Skeletal muscle tissue (tissue), 4 donors: Measurements from ENCODE around the gene DNM1. TPM values are rescaled to one million over a fixed set of nuclear protein-coding genes. Genes with fewer than 3 reads are reported as not detected.
"Not testable (repeated sequence)": the region's sequence is repeated elsewhere in the genome, so short reads cannot be mapped to it uniquely, and the experiment has no call there.

ENCODE experiments used
- H3K27ac ChIP-seq: one replicate; pipeline ENCODE4 v1.7.0; 2013; ENCODE audit warnings: mild to moderate bottlenecking, low read depth, low read length, inconsistent platforms
- H3K27me3 ChIP-seq, 3 donors: one replicate each; pipeline ENCODE4 v1.7.0; 2013; ENCODE audit warnings: low read length in 3 of 3; ENCODE audit not compliant: control insufficient read depth in 3 of 3, insufficient read depth in 3 of 3
- H3K36me3 ChIP-seq, 3 donors: one replicate each; pipeline ENCODE4 v1.7.0; 2013; ENCODE audit warnings: low read length in 3 of 3; ENCODE audit not compliant: control insufficient read depth in 3 of 3, insufficient read depth in 3 of 3
- H3K4me1 ChIP-seq, 3 donors: one replicate each; pipeline ENCODE4 v1.7.0; 2013; ENCODE audit warnings: low read length in 3 of 3, mild to moderate bottlenecking in 3 of 3; ENCODE audit not compliant: control insufficient read depth in 3 of 3, insufficient read depth in 3 of 3
- H3K4me3 ChIP-seq, 3 donors: one replicate each; pipeline ENCODE4 v1.7.0; 2013; ENCODE audit warnings: low read length in 3 of 3
- H3K9ac ChIP-seq, 3 donors: one replicate each; pipeline ENCODE4 v1.7.0; 2013; ENCODE audit warnings: low read length in 3 of 3, mild to moderate bottlenecking in 3 of 3, moderate library complexity in 2 of 3, low read depth in 1 of 3
- H3K9me3 ChIP-seq, 3 donors: one replicate each; pipeline ENCODE4 v1.7.0; 2013; ENCODE audit warnings: low read length in 3 of 3; ENCODE audit not compliant: control insufficient read depth in 3 of 3
- total RNA-seq: library from RNA; depleted of rRNA; stranded (reverse); fragments of >200 nt; gene quantifications from one replicate; pipeline ENCODE4 v1.2.3, GENCODE V29; 2014
- donor health status: Osteomylitis.

DNM1 gene
- total RNA-seq, 1 donor from 2014 or later = 20.4 TPM

DNA sequence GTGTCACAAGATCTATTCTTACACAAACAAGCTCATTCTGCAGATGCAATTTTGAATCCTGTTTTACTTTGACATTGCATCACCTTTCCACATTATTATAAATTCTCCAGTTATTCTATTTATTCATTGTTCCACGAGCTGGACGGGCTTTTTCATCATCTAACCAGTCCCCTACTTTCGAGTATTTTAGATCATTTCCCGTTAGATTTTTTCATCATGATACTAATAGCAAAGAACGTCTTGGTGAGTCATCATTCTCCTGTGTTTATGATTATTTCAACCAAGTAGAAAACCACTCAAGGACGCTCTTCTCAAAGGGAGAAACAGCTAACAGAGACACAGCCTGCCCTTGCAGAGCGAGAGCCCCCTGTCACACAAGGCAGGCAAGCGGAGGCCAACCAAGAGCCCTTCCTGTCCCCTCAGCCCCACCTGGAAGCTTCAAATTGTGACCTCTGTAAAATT is 28.0 kb upstream of the DNM1 start:
- Histone ChIP-seq H3K4me1 (no peaks in the 10 kb centered on the region), H3K27me3 (no peaks in the 10 kb centered on the region), H3K4me3 (no peak overlapping the region), H3K9ac (no peak overlapping the region), H3K36me3 (peaks cover 47 to 64% (median 57%) of the 10 kb centered on the region in 3 donors), H3K9me3 (no peaks in the 10 kb centered on the region), H3K27ac (no peak overlapping the region)

DNA sequence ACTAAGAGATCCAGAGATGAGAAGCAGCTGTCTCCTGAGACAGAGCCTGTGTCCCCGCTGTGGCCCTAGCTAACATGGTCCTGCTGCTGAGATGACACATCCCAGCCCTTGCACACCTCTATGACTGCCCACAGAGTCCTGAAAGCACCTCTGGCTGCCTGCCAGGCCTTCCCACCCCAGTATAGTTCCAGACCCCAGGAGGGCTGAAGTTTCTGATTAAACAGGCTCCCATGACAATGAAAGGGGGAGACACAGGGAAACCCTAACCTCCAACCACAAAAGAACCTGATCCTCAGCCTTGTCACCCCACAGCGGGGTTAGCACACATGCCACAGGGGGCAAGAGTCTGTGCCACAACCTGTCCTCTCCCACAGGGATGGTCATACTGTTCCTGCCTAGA is 27.5 kb upstream of the DNM1 start:
- H3K36me3 ChIP-seq = peaks cover 49 to 65% (median 61%) of the 10 kb centered on the region in 3 donors
- H3K9ac ChIP-seq = no peak overlapping the region

GRCh38 chr9:128178806-128179431 is 24.3 kb upstream of the DNM1 start:
- Histone ChIP-seq H3K9ac (no peak overlapping the region), H3K4me3 (no peak overlapping the region), H3K4me1 (no peaks in the 10 kb centered on the region), H3K36me3 (peaks cover 58 to 73% (median 71%) of the 10 kb centered on the region in 3 donors), H3K9me3 (no peaks in the 10 kb centered on the region), H3K27ac (no peak overlapping the region), H3K27me3 (no peaks in the 10 kb centered on the region)

More for the DNA sequence above, 27.5 kb upstream of the DNM1 start:
- no peaks in the 10 kb centered on the region for H3K27me3 ChIP-seq
- H3K4me3 ChIP-seq = no peak overlapping the region
- no peak overlapping the region for H3K27ac ChIP-seq
- H3K4me1 ChIP-seq = no peaks in the 10 kb centered on the region
- no peaks in the 10 kb centered on the region for H3K9me3 ChIP-seq

GRCh38 chr9:128180001-128180400 is 23.2 kb upstream of the DNM1 start:
- Histone ChIP-seq H3K27ac (no peak overlapping the region), H3K4me3 (no peak overlapping the region), H3K4me1 (no peaks in the 10 kb centered on the region), H3K27me3 (no peaks in the 10 kb centered on the region), H3K9me3 (no peaks in the 10 kb centered on the region), H3K36me3 (peaks cover 56 to 64% (median 64%) of the 10 kb centered on the region in 3 donors), H3K9ac (no peak overlapping the region)

DNA sequence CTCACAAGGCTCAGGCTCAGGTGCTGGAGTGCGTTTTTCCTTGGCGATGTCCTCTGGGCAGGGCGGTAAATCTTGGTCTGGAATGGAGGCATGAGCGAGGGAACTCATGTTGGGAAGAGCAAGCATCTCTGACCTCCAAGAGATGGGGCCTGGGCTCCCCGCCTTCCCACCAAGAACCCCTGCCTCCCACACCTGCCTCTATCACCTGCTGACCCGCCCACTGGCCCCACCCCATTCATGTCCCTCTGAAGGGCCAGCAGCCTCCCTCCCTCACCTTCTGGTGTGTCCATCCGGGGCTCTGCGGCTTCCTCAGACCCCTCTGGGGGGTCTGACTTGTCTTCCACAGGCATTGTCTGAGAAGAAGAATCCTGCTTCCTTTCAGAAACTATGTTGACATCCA is 22.7 kb upstream of the DNM1 start:
- Histone ChIP-seq H3K4me1 (no peaks in the 10 kb centered on the region), H3K9me3 (no peaks in the 10 kb centered on the region), H3K9ac (no peak overlapping the region), H3K27me3 (no peaks in the 10 kb centered on the region), H3K27ac (no peak overlapping the region), H3K4me3 (no peak overlapping the region), H3K36me3 (peaks cover 57 to 64% (median 60%) of the 10 kb centered on the region in 3 donors)

GRCh38 chr9:128181480-128181879 is 21.7 kb upstream of the DNM1 start:
- not testable (repeated sequence) for H3K27ac ChIP-seq, H3K4me3 ChIP-seq, H3K4me1 ChIP-seq, H3K9ac ChIP-seq, H3K9me3 ChIP-seq, H3K27me3 ChIP-seq
- H3K36me3 ChIP-seq = peaks cover 55 to 64% (median 58%) of the 10 kb centered on the region in 3 donors

- peaks cover 48 to 58% (median 51%) of the 10 kb centered on the region in 3 donors for H3K36me3 ChIP-seq
- H3K9me3 ChIP-seq = no peaks in the 10 kb centered on the region
- H3K27me3 ChIP-seq = no peaks in the 10 kb centered on the region
- H3K27ac ChIP-seq = no peak overlapping the region
- H3K4me3 ChIP-seq = no peak overlapping the region
- no peaks in the 10 kb centered on the region for H3K4me1 ChIP-seq
- H3K9ac ChIP-seq = no peak overlapping the region
Observed at GRCh38 chr9:128182893-128183588, 20.1 kb upstream of the DNM1 start.

DNA sequence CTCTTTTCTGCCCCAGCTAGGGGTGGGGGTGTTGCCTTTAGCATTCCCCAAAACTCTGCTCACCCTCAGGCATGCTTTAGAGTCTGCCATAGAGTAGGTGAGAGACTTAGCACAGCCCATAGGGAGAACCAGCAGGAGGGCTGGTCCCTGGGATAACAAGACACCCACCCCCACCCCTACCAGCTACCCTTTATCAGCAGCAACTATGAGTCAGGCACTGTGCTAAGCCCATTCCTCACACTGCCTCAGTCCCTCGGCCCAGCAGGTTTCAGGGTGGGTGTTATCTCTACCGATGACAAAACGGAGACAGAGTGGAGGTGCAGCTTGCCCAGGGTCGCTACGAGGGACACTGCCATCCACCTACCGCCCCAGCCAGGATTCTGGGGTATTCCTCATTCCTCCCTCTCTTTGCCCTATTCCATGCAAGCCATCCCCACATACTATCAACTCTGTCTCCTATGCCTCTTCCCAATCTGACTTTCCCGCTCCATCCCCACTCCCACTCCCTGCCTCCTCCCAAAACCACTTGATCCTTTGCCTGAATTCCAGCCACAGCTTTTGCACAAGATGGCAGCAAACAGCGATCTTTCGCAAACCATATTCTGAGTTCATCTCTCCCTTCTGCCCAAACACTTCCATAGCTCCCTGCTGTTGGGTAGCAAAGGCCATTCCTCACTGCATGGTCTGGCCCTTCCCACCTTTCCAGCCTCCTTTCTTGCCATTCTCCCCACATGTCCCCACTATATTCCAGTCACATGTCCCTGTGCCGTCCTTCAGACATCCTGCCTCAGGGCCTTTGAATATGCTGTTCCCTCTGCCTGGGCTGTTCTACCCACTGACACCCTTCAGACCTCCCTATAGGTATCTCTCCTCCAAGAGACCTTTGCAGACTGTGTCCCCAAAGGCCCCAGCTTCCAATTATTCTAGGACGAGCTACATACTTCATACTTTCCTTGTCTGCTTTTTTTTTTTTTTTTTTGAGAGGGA is 16.9 kb upstream of the DNM1 start:
- H3K4me3 ChIP-seq = no peak overlapping the region
- H3K36me3 ChIP-seq = peaks cover 26 to 51% (median 38%) of the 10 kb centered on the region in 3 donors

GRCh38 chr9:128187361-128187760 is 15.8 kb upstream of the DNM1 start:
- no peak overlapping the region for H3K4me3 ChIP-seq
- no peaks in the 10 kb centered on the region for H3K27me3 ChIP-seq
- H3K36me3 ChIP-seq = peaks cover 26 to 51% (median 38%) of the 10 kb centered on the region in 3 donors

More for the DNA sequence above, 16.9 kb upstream of the DNM1 start:
- peaks cover 12 to 14% (median 13%) of the 10 kb centered on the region in 3 donors for H3K4me1 ChIP-seq
- no peaks in the 10 kb centered on the region for H3K27me3 ChIP-seq
- H3K9ac ChIP-seq = no peak overlapping the region
- no peaks in the 10 kb centered on the region for H3K9me3 ChIP-seq
- H3K27ac ChIP-seq = no peak overlapping the region

More at GRCh38 chr9:128187361-128187760, 15.8 kb upstream of the DNM1 start:
- Histone ChIP-seq H3K9ac (no peak overlapping the region), H3K27ac (no peak overlapping the region), H3K4me1 (peaks cover 12 to 19% (median 13%) of the 10 kb centered on the region in 3 donors), H3K9me3 (no peaks in the 10 kb centered on the region)
